LNCAP (cell line): ENCODE measurements around the gene STK32B.

ENCODE experiments used
- TF ChIP-seq, protein P1 (sequence below): fragments of 450-650 bp; IDR thresholded peaks from 2 replicates; pipeline ENCODE4 v1.5.1; 2017; ENCODE audit warnings: mild to moderate bottlenecking

STK32B gene

GRCh38 chr4:5462254-5462835, 411.1 kb downstream of the STK32B start:
- TF ChIP-seq, protein P1, sequence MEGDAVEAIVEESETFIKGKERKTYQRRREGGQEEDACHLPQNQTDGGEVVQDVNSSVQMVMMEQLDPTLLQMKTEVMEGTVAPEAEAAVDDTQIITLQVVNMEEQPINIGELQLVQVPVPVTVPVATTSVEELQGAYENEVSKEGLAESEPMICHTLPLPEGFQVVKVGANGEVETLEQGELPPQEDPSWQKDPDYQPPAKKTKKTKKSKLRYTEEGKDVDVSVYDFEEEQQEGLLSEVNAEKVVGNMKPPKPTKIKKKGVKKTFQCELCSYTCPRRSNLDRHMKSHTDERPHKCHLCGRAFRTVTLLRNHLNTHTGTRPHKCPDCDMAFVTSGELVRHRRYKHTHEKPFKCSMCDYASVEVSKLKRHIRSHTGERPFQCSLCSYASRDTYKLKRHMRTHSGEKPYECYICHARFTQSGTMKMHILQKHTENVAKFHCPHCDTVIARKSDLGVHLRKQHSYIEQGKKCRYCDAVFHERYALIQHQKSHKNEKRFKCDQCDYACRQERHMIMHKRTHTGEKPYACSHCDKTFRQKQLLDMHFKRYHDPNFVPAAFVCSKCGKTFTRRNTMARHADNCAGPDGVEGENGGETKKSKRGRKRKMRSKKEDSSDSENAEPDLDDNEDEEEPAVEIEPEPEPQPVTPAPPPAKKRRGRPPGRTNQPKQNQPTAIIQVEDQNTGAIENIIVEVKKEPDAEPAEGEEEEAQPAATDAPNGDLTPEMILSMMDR, result no peak

GRCh38 chr4:5462896-5463295, 411.6 kb downstream of the STK32B start:
- TF ChIP-seq, protein P1, result no peak

DNA sequence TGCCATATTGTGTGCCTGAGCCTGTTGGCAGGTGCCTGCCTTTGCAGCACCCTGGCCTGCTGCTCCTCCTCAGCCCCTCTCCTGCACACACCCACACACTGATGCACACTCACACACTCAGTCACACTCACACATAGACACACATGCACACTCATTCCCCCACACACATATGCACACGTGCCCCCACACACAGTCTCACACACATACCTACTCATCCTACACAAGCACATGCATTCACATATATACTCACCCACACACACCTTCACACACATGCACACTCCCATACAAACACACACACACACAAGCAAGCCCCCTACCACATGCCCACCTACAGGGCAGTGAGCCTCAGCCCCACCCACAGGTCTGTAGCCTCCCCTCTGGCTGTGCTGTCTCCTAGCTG, 412.1 kb downstream of the STK32B start:
- TF ChIP-seq, protein P1, result no peak

DNA sequence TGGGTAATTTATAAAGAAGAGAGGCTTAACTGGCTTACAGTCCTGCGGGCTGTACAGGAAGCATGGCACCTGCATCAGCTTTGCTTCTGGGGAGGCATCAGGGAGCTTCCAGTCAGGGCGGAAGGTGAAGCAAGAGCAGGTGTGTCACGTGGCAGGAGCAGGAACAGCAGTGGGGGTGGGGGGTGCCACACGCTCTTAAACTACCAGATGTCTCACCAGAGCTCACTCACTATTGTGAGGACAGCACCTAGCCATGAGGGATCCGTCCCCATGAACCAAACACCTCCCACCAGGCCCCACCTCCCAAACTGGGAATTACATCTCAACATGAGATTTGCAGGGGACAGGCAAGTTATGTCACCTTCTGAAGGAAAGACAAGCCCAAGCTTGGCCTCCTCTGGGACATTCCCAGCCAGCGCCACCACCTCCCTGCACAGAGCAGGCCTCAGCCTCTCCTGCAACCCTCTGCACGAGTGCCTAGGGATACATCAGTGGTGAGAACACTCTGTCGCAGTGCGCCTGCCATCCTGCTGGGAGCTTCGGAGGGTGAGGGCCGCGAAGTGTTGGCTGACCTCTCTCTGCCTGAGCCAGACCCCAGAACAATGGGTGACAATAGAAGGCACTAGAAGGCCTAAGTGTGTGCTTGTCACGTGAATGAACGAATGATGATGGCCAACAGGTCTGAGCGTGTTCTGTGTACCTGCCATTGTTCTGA, 412.8 kb downstream of the STK32B start:
- TF ChIP-seq, protein P1, result no peak

DNA sequence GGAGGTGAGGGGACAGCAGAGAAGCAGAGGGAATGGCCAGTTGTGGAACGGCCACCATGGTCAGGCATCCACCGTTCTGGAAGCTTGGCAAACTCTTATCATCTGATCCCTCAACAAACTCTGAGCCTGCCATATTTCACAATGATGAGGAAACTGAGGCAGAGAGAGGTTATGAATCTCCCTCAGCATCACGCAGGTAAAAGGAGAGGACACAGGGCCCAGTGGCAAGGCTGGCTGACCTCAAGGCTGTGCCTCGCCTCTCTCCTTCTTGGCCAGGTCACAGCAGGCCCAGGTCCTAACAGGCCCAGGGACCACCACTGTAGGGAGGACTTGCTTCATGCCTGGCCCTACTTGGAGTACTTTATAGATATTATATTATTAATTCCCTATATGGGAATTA, 414.2 kb downstream of the STK32B start:
- TF ChIP-seq, protein P1, result no peak

GRCh38 chr4:5465956-5466355, 414.7 kb downstream of the STK32B start:
- TF ChIP-seq, protein P1, result no peak

DNA sequence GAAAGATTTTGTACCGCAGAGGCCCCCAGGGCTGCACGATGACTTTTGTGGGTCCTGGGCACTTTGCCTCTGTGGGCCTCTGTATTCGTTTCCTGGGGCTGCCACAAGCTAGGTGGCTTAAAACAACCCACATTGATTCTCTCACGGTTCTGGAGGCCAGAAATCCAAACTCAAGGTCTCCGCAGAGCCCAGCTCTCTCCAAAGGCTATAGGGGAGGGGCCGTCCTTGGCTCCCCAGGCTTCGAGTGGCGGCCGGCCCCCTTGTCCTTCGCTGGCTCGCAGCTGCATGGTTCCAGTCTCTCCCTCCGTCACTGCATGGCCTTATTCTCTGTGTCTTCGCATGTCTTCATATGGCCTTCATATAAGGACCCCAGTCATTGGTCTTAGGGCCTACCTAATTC, 415.8 kb downstream of the STK32B start:
- TF ChIP-seq, protein P1, result no peak
